Stimulated activated CD8-positive, alpha-beta memory T cell treated with anti-CD3 and anti-CD28 coated beads, Interleukin-4, amount 100 ng/mL, for 24 hours (primary cell): ENCODE data around the gene IQCN.

Source experiments
- DNase-seq: peaks from one replicate; pipeline ENCODE4 v3.0.0-alpha.2; 2020; ENCODE audit warnings: low read depth

The IQCN gene

DNA sequence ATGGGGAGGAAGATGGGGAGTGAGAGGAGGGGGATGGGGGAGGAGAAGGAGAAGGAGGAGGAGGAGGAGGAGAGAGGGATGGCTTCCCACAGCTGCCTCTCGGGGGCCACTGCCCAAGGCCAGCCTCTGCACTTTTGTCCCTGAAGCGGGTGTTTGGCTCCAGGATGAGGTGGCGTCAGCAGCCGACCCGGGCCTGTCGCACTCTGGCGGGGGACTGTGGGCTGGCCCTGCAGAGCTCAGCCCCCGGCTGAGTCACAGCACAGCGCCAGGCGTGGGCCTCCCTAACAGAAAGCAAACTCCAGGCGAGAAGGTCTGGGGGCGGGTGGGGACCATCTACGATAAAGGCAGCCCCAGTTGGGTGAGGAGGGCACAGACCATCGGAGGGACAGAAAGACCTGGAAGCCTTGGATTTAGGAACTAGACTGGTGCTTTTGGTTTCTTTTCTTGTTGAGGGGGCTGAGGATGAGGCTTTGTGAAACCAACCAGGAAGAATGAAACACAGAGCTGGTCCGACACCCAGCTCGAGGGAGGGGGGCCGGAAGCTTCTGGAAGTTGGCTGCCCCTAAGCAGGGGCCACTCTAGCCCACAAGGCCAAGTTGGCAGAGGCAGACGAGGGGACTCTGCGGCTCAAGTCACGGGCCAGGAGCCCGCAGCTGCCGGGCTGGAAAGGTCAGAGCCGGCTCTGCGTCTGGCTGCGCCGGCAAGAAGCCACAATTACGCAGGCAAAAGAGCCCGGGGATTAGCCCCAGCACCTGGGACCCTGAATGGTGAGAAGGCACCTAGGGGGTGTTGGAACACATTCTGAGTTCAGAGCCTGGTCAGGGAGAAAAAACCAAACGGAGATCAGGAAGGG lies 30.4 kb upstream of the IQCN start:
- peak; percentile 83 for DNase-seq

DNA sequence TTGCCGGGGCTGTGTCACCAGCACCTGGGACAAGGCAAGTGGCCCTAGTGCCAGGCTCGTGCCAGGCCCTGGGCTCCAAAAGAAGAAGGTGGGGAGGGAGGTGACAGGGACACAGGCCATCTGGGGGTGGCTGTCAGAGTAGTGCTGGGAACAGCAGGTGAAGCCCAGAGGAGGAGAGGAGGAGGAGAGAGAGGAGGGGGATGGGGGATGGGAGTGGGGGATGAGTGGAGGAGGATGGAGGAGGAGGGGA lies 29.9 kb upstream of the IQCN start:
- no peak for DNase-seq

DNA sequence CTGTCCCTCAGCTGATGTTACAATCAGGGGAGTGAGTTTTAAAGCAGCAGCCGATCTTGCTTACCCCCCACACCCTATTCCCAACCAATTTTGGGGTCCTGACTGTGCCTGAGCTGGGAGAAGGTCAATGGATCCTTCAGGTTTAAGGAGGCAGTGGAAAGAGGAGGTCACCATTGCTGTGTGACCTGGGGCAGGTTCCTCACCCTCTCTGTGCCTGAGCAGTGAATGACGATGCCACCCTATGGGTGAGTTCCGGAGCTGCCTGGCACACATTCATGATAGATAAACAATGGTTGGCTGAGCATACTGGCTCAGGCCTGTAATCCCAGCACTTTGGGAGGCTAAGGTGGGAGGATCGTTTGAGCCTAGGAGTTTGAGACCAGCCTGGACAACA lies 27.5 kb upstream of the IQCN start:
- DNase-seq: no peak

DNA sequence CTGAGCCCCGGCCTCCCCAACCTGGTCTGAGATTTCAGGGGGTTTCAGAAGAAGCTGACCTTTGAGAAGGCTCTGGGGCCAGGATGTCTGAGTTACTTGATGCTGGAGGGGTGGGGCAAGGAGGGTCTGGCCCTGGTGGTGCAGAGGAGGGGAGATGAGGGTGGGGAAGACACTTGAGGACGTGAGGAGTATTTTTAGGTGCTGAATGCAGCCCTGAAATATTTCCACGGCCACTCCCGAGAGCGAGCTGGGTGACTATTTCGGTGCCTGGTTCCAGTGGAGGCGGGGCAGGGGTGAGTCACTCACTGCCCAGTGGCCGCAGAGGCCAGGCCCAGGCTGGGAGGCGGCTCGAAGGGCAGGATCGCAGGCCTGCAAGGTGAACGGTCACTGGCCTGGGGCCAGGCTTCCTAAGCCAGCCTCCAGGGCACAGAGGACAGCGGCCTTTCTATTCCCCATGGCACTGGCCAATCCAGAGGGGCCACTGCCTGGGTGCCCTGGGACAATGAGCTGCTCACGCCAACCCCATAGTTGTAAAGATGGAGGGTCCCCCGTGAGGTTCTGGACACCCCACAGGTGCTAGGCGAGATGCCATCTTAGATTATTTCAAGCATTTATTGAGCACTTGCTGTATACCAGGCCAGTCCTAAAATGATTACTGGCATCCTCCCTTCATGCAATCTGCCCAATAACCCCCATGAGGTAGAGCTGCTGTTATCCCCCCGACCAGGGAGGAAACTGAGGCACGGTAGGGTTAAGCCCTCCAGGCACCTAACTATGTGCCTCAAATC lies 26.9 kb upstream of the IQCN start:
- DNase-seq: no peak

DNA sequence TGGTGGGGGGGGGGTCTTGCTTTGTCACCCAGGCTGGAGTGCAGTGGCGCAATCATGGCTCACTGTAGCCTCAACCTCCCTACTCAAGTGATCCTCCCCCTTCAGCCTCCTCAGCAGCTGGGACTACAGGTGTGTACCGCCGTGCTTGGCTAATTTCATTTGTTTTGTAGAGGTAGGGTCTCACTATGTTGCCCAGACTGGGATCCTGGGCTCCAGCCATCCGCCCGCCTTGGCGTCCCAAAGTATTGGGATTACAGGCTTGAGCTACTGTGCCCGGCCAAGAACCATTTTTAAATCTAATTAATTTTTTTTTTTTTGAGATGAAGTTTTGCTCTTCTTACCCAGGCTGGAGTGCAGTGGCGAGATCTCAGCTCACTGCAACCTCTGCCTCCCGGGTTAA lies 25.4 kb upstream of the IQCN start:
- no peak for DNase-seq

DNA sequence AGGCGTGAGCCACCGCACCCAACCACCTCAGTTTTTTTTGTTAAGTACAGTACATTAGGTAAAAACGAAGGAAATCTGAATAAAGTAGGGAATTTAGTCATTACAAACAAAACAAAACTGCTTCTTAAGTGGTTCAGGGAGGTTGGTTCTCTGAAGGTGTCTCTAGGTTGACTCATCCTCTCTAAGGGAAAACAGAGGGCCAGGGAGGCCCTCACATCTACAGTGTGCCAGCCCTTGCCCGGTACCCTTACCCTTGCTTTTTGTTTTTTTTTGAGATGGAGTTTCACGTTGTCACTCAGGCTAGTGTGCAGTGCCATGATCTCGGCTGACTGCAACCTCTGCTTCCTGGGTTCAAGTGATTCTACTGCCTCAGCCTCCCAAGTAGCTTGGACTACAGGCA lies 24.3 kb upstream of the IQCN start:
- no peak for DNase-seq

DNA sequence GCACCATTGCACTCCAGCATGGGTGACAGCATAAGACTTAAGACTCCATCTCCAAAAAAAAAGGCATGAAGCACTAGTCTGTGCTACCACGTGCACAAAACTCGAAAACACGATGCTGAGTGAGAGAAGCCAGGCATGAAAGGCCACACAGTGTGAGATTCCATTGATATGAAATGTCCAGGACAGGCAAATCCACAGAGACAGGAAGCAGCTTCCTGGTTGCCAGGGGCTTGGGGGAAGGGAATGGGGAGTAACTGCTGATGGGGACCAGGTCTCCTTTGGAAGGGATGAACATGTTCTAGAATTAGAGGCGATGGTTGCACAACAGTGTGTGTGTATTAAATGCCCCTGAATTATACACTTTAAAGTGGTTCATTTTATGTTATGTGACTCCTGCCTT lies 23.1 kb upstream of the IQCN start:
- DNase-seq: no peak

DNA sequence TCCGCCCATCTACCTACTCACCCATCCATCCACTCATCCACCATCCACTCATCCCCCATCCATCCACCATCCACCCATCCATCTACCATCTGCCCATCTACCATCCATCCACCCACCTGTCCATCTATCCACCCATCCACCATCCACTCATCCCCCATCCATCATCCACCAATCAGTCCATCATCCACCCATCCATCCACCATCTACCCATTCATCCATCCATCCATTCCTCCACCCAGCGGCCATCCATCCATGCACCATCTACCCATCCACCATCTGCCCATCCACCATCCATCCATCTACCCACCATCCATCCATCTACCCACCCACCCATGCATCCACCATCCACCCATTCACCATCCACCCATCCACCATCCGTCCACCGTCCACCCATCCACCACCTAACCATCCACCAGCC lies 20.8 kb upstream of the IQCN start:
- no peak for DNase-seq

DNA sequence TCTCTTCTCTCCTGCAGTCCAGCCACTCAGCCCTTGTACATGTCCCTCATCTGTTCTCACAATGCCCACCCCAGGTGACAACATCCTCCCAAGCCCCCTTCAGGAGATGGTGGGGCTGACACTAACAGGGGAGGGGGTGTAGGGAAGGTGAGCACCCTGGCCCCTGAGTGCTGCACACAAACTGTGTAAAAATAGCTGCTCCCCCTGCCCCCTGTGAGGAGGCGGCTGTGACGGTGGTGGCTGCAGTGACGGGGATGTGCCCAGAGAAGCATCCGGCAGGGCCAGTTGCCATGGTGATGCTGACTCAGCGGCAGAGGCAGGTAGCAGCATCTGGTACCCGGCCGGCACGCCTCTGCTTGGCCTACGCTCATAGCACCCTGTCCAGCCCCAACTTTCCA lies 20.2 kb upstream of the IQCN start:
- DNase-seq: peak; percentile 87

DNA sequence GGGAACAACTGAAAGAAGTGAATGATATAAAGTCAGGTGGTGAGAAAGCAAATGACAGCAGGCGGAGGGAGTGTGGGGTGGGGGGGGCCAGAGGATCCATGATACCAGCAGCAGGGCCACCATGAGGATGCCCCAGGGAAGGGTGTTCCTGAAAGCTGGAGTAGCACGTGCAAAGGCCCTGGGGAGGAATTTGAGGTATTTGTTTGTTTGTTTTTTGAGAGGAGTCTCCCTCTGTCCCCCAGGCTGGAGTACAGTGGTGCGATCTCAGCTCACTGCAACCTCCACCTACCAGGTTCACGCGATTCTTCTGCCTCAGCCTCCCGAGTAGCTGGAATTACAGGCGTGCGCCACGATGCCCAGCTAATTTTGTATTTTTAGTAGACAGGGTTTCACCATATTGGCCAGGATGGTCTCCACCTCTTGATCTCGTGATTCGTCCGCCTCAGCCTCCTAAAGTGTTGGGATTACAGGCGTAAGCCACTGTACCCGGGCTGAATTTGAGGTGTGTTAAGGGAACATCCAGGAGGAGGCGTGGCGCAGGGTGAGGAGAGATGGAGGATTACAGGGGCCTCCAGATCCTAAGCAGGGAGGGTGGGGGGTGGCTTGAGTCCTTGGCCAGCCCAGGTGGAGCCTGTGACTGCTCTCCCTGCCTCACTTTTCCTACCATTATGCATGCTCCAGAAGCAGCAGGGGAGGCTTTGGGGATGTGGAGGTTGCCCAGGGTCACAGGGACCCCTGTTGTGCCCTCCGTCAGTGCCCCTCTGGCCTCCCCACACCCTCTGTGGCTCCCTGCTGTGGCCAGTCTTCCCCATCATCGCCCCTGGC lies 19.6 kb upstream of the IQCN start:
- DNase-seq: no peak

DNA sequence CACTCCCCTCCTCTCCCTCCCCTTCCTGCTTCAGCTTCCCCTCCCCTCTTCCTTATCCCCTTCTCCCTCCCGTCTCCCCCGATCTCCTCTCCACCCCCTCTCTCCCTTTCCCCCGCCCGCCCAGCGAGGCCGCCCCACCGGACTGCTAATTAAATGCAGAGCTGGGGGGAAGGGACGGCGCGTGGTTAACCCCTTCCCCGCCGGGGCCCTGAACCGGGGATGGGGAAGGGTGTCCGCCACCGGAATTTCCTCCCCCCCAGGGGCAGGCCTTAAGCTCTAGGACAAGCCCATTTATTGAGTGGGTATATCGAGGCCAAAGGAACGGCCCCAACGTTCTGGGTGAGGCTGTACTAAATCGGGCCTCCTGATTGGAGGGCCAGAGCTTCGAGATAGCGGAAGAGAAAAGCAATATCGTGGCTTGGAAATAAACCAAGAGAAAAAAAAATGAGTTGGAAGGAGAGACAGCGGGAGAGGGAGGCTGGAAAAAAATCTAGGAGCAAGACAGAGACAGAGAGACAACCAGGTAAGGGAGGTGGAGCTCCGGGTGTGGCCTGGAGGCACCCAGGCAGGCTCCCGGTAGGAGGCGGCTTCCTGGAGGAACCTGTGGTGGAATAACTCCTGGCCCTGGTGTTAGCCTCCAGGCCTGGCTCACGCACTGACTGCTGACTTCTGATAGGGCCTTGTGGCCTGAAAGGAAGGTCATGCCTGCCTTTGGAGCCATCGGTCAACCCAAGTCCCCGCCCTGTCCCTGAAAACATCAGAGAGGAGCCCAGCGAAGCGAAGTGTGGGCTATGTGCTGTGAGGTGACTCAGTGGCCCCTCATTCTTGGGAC lies 18.8 kb upstream of the IQCN start:
- no peak for DNase-seq

DNA sequence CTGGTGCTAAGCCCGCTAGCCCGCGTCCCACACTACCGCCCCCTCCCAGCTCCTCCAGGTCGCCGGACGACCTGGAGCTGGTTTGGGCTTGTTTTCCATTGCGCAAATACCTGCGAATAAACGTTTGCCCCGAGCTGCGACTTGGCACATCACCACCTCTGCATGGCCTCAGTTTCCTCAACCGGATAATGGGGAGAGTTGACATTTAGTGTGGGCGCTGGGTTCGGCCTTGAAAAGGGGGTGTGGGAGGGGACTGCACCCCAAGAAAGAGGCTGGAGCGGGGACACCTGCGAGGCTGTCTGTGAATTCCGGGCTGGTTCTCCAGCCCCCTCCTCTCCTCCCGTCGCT lies 18.2 kb upstream of the IQCN start:
- no peak for DNase-seq

DNA sequence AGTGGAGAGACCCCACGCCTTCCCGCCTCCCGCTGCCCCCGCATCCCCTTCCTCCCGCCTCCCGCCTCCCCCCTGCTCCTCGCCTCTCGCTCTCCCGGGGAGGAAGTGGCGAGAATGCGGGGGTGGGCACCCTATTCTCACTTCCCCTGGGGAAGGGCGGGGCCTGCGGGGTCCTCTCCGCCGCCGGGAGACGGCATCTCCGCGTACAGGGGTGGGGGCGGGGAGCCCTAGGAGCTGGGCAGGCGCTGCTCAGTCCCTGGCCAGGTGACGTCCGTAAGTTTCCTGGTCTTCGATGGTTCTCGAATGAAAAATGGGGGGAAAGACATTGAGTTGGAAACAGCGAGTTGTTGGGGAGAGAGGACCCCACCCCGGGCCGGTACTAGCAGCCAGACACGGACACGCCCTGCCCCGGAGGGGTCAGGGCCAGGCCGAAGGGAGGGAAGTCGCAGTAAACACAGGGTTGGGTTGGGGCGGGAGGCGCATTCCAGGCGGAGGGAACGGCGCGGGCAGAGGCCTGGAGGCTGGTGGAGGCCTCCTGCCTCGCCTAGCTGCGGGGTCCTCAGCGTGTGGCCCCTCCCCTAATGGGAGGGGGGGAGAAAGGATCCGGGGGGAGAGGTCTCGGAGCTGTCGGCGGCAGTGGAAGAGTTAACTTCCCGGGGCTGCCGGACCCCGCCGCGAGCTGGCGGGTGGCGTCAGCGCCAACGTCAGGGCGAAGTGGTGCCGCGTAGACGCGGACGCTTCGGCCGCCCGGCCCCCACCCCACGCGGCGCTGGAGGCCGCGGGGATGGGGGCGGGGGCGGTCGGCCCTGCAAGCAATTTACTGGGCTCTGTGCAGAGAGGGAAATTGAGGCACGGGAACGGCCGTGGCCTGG lies 17.6 kb upstream of the IQCN start:
- peak; percentile 86 for DNase-seq

DNA sequence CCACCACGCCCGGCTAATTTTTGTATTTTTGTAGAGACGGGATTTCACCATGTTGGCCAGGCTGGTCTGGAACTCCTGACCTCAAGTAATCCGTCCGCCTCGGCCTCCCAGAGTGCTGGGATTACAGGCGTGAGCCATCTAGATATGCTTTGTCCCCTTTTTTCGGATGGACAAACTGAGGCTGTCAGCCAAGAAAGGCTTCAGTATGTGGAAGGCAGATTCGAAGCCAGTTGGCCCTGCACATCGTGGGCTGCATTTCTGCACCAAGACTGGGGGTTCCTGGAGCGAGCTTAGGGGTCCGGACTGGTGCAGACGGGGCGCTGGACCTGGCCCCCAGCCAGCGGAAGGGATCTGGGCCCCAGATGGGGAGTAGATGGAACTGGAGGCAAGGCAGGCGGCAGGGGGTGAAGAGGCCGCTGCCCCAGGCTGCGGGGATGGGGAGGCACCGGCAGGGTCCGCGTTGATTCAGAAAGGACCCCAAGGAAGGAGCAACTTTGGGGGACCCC lies 16.8 kb upstream of the IQCN start:
- DNase-seq: no peak

DNA sequence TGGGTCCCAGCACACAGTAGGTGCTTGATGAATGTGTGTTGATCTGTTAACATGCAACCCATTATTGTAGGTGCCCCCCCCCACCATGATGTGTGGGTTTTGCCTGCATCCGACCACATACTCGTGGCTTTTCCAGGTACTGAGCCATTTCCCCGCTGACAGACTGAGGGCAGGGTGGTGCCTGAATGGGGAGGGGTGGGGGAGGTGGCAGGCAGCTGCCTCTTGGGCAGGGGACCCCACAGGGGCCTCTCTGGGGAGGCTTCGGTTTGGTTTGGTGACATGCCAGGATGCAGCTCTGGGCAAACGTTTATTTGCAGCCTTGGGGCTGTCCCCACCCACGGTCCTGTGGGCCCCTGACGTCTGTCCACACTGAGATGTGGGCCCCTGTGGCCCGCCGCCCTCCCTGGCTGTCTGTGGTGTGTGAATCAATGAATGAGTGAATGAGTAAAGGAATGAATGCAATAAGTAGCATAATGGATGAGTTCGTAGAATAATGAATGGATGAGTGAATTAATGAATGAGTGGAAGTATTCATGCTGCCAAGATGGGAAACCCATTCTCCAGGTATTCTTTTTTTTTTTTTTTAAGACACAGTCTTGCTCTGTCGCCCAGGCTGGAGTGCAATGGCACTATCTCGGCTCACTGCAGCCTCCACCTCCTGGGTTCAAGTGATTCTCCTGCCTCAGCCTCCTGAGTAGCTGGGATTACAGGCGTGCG lies 16.2 kb upstream of the IQCN start:
- peak; percentile 88 for DNase-seq

DNA sequence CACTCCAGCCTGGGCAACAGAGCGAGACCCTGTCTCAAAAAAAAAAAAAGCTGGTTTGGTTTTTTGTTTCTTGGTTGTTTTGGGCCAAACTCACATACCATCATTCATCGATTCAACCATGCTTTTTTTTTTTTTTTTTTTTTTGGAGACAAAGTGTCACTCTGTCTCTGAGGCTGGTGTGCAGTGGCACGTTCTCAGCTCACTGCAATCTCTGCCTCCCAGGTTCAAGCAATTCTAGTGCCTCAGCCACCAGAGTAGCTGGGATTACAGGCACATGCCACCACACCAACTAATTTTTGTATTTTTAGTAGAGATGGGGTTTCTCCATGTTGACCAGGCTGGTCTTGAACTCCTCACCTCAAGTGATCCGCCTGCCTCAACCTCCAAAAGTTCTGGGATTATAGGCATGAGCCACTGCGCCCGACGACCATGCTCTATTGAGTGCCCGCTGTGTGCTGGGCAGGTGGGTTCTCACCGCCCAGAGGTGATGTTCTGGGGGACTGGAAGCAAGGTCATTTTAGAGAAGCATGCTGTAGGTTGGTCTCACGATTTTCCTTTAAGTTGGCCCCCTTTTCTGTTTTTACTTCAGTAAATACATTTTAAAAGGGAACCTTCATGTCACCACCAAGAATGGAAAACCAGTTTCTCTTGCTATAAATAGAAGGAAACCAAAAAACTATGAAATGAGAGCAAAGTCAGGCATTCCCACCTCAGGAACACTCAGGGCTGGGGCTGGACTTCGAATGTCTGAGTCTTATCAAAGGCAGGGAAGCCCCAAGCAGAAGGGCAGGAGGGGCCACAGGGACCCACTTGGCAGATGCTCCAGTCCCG lies 15.4 kb upstream of the IQCN start:
- no peak for DNase-seq

DNA sequence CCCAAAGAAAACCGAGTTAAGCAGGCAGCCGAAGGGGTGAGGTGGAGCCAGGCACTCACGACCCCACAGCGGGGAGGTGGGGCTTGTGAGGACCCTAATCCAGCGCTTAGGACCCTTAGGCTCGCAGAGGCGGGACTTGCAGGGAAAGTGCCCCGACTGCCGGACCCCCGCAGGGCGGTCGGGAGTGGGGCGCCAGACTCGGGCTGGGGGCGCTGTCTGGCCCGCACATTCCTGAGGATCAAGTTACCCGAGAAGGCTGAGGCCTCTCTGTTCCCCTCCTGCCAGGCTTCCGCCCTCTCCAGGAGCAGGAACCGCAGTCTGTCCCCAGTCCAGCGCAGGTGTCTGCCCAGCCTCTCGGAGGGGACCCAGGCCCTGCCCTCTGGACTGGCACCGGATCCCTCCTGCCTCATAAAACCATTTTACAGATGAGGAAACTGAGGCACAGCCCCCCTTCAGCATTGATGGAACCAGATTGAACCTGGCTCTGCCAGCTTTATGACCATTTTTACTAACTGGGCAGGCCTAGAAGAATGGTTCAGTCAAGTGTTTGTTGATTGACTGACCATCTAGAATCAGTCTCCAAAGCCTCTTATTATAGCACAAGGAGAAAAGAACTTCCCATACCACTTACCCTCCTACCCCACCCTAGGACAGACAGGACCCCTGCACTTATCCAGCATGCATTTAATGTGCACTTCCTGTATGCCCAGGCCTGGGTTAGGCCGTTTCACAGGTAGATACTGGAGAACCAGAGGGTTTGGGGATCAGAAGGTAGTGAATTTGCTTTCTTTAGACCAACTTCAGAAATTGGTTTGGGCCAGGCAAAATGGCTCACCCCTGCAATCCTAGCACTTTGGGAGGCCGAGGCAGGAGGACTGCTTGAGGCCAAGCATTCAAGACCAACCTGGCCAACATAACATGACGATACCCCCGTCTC lies 13.9 kb upstream of the IQCN start:
- DNase-seq: no peak

DNA sequence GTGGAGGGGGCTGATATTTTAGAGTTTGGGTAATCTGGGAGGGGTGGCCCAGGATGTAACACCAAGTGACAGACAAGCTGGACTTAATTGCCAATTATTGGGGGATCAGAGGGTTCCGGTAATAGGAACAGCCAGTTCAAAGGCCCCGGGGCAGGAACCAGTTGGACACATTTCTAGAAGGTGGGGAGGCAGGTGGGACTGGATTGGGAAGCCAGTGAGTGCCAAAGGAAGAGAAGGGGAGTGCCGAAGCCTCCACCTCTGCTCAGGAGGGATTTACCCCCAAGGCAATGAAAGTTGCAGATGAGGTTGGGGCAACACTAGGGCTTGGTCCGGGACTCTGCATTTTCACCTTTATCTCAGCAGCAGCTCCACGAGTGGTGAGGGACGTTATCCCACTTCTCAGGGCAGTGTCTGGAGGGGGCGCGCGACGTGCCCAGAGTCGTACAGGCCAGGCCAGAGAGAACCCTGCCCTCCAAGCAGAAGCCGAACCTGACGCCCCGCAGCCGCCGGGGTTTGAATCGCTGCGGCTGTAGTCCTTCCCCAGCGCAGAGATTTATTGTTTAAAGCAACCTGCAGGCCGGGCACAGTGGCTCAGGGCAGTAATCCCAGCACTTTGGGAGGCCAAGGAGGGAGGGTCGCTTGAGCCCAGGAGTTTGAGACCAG lies 12.9 kb upstream of the IQCN start:
- no peak for DNase-seq
